ENCODE measurements around the gene PPM1K.

The PPM1K gene

DNA sequence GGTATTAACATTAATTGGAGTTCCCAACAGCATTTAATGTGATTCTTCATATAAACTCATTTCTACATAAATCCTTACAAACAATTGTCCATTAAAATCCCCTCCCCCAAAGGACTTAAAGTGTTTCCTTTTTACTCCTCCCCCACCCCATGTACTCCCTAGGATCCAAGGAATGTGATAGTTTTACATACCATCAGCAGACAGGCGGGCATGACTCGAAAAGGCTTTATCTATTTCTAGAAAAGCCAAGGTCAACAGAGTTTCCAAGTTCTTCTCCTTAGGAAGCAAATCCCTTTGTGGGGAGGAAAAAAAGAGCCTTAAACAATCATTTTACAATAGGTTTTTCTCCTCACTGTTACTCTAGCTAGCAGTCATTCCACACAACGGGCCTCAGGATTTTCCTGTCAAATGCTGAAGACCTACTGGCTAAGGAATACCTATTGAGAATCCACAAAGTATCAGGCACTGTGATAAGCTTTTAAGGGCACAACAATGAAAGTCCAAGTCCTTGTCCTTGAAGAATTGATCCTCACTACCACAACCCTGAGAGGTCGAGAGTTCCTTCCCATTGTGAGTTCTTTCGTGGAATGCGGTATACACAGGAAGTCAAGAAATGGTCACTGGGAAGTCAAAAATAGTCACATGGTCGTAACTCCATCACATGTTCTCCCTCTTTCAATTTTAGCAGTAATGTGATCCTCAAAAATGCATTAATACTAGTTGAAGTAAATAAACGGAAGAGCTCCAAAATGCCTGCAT lies 7.2 kb downstream of the PPM1K start:
- DNase-seq = no peak

DNA sequence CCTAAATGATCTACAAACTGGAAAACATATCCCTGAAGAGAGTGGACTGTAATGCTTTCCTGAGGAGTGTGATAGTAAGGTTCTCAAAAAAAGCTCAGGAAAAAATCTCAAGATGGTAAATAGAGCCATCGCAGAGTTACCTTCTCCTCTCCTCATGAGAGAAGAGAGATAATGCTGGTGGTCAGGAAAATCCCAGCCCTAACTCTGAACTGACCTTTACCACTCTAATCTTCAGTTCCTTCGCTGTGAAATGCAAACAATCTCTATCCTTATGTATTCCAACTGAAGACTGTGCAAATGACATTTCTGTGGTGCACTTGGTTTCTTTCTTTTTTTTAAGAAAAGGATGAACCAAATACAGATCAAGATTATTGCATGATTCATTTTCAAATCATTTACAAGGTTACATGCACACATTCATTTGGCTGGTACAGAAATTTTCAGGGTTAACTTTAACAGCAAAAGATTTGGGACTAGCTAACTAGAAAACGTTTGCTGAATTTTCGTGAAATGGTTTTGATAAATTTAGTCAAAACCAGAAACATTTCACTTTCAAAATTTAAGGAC lies 8.3 kb downstream of the PPM1K start:
- no peak for DNase-seq

DNA sequence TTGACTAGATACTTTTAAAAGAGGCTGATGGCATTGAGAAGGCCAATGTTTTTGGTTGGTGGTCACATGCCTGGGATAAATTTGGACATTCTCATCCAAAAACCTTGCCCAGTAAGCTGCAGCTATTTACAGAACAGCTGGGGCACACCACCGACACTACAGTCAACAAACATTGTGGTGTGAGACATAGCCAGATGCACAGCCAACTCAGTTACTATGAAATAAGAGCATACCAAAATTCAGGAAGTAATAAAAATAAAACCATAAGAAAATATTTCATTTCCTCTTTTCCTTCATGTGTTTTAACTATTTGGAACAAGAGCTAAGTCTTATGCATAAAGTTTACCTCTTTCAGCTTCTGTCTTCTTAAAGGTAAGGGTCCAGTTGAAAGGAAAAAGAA lies 8.8 kb downstream of the PPM1K start:
- no peak for DNase-seq

DNA sequence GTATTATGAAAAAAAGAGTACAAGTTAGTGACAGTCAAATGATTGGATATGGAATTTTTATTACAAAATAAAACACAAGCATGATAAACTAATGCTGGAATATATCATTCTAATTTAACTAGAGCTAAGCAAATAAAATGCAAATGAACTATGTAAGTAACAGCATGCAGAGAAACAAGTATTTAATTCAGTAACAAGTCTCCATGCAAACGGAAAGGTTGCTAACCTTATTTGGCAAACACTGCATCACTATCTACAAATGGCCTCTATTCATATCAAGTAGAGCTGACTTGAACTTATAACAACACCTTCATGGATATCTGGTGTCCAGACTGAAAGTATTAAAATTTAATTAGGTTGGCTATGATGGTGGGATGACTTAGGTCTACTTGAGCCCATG lies 15.4 kb downstream of the PPM1K start:
- no peak for DNase-seq

DNA sequence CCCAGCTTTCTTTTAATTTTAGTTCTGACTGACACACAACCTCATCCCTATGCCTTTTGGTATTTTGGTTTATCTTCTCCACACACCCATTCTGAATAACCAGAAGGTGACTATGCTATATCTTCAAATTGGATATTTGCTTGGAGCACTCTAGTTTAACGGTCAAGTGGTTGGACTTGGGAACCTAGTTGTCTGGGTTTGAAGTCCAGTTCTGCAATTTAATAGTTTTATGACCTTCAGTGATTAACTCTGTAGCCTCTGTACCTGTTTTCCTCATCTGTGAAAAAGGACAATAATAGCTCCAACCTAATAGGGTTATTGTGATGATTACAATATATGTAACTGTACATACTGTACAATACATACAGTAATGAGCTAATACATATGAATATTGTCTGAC lies 20.0 kb downstream of the PPM1K start:
- DNase-seq = no peak

DNA sequence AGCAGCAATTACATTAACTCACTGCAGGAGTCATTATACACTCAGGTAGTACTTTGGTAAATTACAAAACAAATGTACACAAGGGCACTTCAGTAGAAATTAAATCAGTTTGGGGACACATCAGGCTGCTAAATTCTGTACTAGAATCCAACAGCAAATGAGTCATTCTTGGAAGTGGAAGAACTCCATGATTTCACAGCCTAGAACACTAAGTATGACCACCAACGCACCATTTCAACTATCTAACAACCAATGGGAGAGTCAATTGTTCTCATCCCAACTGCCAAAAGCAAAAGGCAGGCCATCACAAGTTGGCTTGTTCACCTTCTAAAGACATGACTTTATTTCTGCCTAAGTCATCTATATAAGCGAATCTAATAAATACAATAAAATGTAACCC lies 26.6 kb downstream of the PPM1K start:
- DNase-seq = no peak

DNA sequence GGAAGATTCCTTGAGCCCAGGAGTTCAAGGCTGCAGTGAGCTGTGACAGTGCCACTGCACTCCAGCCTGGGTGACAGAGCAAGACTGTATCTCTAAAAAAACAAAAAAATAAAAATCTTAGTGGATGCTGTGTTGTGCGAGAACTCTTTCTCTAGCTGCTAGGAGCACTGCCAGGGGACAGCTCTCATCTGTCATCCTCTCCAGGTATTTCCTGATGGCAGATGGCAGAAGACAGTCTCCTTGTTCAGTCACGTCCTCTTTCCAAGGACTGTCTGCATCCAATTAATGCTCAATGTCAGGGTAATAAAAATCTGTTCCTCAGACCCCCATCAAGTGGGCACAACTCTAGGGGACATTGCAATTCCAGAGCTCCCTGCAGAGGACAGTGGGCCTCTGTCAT lies 29.2 kb downstream of the PPM1K start:
- no peak for DNase-seq

DNA sequence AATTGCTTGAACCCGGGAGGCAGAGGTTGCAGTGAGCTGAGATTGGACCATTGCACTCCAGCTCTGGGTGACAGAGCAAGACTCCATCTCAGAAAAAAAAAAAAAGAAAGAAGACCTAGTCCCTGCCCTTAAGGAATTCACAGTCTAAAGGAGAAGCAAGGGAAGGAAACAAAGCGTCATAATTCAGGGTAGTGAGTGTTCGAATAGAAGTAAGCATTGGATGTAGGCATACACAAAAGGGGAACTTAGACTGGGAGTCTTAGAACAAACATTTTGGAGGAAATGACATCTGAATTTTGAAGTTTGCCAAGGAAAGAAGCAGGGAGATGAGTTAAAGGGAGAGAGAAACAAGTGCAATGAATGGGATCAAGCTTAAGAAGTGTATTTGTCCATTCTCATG lies 32.4 kb downstream of the PPM1K start:
- no peak for DNase-seq

DNA sequence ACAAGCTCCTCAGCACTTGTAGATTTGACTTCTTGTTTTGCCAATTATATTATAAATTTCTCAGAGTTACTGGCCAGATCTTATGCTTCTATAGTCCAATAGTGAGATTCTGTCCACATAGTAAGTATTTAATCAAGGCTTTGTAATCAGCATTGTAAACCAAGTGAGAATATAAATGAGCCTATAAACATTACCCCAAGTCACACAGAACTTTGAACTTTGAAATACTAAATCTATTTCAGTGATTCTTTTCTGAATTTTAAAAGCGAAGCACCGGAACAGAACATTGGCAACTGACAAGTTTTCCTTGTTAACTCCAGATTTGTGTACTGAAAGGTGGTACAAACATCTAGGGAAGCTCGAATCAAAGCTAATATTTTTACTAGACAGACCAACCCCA lies 37.2 kb downstream of the PPM1K start:
- no peak for DNase-seq

DNA sequence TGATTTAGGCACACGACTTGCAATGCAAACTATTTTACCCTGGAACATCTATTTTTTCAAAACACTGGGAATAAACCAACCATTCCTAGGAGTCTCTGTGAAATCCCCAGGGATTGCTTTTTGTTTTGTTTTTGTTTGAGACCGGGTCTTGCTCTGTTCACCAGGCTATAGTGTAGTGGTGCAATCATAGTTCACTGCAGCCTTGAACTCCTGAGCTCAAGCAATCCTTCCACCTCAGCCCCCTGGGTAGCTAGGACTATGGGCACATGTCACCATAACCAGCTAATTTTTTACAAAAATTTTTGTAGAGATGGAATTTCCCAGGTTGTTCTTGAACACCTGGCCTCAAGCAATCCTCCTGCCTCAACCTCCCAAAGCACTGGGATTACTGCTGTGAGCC lies 37.8 kb downstream of the PPM1K start:
- no peak for DNase-seq

DNA sequence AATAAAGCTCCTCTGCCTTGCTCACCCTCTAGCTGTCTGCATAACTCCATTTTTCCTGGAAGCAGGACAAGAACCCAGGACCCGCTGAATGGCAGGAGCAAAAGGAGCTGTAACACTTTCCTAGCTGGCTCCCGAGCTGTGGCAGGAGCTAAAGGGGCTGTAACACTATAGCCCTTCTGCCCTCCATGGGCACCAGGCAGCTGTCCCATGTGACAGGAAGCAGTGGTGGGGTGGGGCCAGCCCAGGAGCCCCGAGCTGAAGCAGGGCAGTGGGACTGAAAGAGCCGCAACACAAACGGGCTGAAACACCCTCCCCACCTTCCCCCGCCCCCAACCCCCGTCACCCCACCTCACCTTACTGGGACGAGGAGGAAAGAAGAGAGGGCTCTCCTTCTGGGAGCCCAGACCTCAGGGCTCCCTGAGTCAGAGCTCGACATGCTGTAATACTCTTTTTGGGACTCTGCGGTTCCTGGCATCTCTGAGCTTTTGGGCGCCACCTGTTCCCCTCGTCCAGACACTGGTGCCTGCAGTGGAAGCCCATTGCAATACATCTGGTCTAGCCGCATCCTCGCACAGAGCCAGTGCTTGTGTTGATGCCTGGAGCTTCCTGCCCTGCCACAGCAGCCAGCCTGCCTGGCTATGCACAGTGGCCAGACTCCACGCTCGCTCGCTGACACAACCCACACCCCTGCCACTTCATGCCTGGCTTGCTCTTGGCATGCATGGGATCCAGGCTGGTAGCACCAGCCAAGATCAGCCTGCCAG lies 39.4 kb downstream of the PPM1K start:
- no peak for DNase-seq

DNA sequence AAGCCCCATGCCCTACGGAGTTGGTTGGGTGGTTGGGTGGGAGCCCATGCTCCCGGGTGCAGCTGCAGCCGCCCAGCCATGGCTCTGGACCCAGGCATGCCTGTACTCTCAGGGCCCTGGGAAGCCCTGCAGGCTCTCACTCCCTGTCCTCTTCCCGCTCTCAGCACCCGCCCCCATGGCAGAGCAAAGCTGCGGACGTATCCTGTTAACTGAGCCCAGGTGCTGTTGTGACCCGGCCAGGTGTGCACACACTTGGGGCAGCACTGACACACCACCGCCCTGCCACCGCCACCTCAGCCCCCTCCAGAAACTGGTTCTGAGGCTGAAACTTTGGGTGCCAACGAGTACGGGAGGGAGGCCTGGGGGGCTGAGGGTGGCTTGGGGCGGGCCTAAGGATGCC lies 40.3 kb downstream of the PPM1K start:
- no peak for DNase-seq

DNA sequence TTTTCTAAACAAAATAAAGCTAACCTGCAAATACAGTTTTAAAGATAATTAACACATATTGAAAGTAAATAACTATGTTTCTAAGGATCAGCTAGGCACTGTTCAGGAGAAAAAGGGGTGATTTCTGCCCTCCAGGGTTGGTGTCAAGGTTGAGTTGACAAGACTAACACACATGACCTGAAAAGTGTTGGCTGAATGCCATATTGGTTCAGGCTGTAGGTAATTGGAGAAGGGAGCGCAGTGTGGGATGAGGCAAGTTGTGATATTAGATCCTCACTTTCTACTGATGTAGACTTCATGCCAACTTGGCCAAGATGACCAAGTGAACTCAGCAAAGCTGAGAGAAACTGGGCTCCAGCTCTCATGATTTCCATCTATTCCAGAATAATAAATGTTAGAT lies 42.2 kb downstream of the PPM1K start:
- no peak for DNase-seq

DNA sequence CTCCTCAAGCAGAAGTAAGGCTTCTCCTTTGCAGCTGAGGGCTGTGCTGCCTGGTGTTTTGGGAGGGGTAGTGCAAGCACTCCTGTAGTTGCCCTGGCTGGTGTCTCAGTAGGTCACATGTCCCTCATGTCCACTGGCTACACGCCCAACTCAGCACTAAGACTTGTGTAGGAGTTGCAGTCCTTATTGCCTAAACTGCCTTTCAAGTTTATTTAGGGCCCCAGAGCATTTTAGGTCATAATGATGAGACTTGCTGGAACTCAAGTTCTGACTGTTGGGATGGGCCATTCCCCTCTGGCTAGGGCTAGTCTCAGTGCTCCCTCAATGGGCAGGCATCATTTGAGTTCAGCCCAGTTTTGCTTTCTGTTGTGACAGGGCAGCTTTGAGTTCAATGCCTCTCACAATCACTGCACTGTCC lies 44.1 kb downstream of the PPM1K start:
- no peak for DNase-seq

DNA sequence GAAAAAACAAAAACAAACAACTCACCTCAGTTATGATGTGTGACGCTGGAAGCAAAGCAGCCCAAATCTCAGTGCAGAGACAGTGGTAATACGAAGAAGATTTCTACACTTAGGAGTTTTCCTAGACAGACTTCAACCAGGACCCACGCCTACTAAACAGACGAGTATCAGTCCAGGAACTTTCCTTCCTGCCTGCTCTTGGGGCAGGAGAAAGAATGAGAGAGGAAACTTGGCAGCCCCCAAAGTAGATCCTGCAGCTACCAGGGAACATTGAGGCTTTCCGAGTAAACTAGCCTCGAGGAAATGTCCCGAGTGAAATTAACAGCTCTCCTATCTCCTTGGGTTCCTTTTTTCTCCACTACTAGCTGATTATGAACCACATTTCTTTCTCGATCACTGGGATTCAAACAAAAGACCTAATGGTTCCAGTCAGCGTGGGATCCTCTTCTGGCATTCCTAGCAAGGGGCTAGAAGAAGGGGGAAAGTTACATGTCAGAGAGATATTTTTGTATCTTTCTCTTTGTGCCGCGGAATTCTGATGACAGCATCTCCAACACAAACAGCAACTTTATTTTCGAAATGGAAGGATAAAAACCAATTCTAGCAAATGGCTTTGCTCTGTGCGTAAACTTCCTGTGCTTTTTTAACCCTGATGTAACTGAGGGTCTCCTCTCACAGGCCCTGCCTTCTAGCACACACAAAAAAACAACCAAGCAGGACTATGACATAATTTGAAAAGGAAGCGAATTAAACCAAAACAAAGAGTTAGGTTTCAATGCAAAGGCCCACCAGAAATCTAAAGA lies 53.2 kb downstream of the PPM1K start:
- no peak for DNase-seq

DNA sequence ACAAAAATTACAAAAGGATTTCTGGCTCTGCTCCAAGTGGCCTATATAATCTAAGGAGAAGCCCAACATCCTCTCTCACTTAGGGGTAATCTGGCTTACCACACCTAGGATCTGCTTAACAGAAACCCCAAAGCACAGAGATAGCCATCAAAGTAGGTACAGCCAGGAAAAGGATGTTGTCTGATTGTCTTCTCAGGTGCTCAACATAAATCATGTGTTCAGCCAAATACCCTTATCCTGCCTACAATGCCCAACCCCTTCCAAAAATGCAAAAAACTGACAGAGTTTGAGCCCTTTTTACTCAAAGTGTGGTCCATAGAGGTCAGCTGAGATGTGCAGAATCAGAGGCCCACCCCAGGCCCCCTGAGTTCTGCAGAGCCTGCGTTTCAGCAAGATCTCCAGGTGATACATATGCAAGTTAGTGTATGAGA lies 53.9 kb downstream of the PPM1K start:
- DNase-seq = no peak

DNA sequence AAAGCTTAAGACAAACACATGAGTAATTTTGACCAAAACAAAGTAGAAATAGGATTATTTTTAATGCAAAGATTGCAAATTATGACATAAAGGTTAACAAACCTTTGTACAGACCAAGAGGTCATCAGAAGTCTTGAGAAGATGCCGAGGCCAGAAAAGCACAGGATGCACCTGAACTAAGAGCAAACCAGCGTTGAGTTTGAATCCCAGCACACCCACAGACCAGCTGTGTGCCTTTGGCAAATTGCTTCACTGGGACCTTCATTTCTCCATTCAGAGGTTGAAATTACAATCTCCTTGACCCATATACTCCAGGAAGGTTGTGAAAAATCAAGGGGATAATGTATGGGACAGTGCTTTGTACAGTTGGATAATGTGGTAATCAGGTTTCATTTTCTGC lies 56.6 kb downstream of the PPM1K start:
- DNase-seq = no peak

DNA sequence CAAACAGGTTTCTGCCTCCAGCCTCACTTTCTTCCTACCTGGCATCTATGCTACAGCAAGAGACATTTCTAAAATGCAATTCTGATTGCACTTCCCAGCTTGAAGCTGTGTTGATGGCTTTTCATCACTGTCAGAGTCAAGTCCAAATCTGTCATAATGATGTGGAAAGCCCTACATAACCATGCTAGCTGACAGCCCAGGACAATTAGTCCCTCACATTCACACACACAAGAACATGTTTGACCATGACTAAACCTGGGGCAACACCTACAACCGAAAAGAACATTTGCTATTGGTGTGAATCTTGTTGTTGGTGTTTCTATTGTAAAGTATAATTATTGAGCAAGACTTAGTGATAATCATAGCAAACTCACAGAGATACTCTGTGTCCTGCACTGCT lies 58.2 kb downstream of the PPM1K start:
- DNase-seq = no peak

DNA sequence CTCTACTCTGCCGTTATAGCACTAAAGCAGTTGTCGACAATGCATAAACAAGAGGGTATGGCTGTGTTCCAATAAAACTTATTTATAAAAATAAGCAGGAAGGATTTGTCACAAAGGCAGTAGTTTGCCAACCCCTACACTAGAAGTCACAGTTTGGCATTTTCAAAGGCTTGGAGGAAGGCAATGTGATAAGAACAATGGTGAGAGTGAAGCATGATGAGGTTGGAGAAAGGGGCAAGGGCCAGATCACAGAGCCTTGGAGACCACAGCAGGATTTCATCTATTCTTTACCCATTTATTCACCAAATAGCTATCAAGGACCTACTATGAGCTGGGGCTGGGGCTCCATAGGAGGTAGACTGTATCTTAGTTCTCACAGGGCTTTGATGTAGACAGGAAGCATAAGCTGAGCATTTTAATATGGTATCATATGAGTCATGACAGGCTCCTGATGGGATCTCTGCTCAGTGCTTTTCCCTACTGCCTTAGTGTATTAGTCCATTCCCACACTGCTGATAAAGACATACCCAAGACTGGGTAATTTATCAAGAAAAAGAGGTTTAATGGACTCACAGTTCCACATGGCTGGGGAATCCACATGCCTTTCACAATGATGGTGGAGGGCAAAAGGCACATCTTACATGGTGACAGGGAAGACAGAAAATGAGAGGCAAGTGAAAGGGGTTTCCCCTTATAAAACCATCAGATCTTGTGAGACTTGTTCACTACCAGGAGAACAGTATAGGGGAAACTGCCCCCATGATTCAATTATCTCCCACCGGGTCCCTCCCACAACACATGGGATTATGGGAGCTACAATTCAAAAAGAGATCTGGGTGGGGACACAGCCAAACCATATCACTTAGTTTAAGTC lies 58.9 kb downstream of the PPM1K start:
- DNase-seq = no peak

DNA sequence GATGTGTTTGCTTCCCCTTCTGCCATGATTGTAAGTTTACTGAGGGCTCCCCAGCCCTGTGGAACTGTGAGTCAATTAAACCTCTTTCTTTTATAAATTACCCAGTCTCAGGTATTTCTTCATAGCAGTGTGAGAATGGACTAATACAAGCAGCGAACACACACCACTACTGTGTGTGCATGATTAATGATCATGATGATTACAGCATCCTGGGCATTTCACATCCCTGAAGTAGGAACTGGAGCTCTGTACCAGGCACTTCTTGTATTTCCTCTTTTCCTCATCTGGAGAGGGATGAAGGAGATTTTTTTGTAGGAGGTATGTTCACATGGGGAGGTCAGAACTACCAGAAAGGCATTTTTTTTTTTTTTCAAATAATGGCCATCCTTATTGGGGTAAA lies 60.8 kb downstream of the PPM1K start:
- DNase-seq = no peak

DNA sequence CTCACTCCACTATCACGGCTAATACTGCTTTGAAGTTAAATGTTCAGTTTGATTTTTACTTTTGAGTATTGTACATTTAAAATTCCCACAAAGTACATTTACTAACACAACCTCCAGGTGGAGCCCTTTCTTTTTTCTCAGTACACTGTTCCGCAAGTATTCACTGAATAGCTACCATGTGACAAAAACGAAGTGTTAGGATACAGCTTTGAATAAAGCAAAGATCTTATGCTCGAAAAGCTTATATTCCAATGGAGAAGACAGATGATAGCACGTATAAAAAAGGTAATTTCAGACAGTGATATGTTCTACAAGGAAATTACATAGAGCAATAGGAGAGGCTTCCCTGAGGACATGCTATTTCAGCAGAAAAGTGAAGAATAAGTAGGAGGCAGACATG lies 65.3 kb downstream of the PPM1K start:
- DNase-seq = peak; percentile 9

DNA sequence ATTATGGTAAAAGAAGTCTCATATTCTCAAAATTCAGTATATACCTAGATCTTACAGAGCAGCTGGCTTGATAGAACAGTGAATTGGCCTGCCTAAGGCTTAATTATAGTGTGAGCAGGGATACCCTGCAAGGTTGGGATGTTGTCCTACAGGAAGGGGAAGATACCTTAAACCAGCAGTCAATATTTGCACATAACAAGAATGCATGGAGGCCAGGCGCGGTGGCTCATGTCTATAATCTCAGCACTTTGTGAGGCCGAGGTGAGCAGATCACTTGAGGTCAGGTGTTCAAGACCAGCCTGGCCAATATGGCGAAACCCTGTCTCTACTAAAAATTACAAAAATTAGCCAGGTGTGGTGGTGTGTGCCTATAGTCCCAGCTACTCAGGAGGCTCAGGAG lies 67.2 kb downstream of the PPM1K start:
- no peak for DNase-seq

Data from NCI-H2107 (cell line).